HG03060 (cell line): ENCODE data around the gene FAM83E.
"Not testable (repeated sequence)": the region's sequence is repeated elsewhere in the genome, so short reads cannot be mapped to it uniquely, and the experiment has no call there.

ENCODE experiments used
- ATAC-seq: cut with Tn5 transposase; IDR thresholded peaks from one replicate; pipeline ENCODE4 v1.9.1; 2021; ENCODE audit warnings: low read depth, moderate number of reproducible peaks; ENCODE audit not compliant: unreplicated experiment

FAM83E gene

GRCh38 chr19:48642862-48643261 is 28.0 kb upstream of the FAM83E start:
- ATAC-seq = no peak

- ATAC-seq = no peak
Observed at GRCh38 chr19:48641850-48642249, 27.0 kb upstream of the FAM83E start.

GRCh38 chr19:48639483-48640375 is 24.9 kb upstream of the FAM83E start:
- no peak for ATAC-seq

- ATAC-seq = no peak
Observed at GRCh38 chr19:48638831-48639381, 24.0 kb upstream of the FAM83E start.

- peak; percentile 13 for ATAC-seq
Observed at GRCh38 chr19:48637948-48638830, 23.3 kb upstream of the FAM83E start.

- peak; percentile 57 for ATAC-seq
Observed at GRCh38 chr19:48637449-48637947, 22.6 kb upstream of the FAM83E start.

GRCh38 chr19:48636859-48637448 is 22.1 kb upstream of the FAM83E start, which contains the start of gene DBP:
Gene DBP (minus strand): TSS chr19:48637379. CDS start chr19:48636994, 385 bp downstream.
- ATAC-seq = no peak

- no peak for ATAC-seq
Observed at GRCh38 chr19:48635966-48636858, 21.3 kb upstream of the FAM83E start.

- ATAC-seq = no peak
Observed at GRCh38 chr19:48635263-48635965, 20.5 kb upstream of the FAM83E start.

GRCh38 chr19:48634424-48635262 is 19.8 kb upstream of the FAM83E start:
- ATAC-seq = no peak

GRCh38 chr19:48634036-48634342 is 19.1 kb upstream of the FAM83E start:
- ATAC-seq = no peak

- ATAC-seq = no peak
Observed at GRCh38 chr19:48633148-48634035, 18.5 kb upstream of the FAM83E start.

GRCh38 chr19:48632692-48633147 is 17.8 kb upstream of the FAM83E start:
- no peak for ATAC-seq

GRCh38 chr19:48632286-48632685 is 17.4 kb upstream of the FAM83E start:
- ATAC-seq = not testable (repeated sequence)

- no peak for ATAC-seq
Observed at GRCh38 chr19:48631225-48631624, 16.3 kb upstream of the FAM83E start.

- no peak for ATAC-seq
Observed at GRCh38 chr19:48630296-48631063, 15.6 kb upstream of the FAM83E start.
